ENCODE measurements around the gene IREB2.

The IREB2 gene

GRCh38 chr15:78437762-78438618, at the start of gene IREB2:
TSS of gene IREB2 (plus strand) at chr15:78438216. CDS start at chr15:78438338, 122 bp downstream.
- H3K27me3 ChIP-seq (ENCODE audit: low read length): no peaks in the 10 kb centered on the region
- peak within 1 kb of the TSS; percentile 96 for H3K9ac ChIP-seq (ENCODE audit: low read length)
- peak within 1 kb of the TSS; percentile 89 for H3K4me2 ChIP-seq (ENCODE audit: low read depth, low read length, poor library complexity, severe bottlenecking)
- H3K79me2 ChIP-seq (ENCODE audit: insufficient read depth, low read length): peaks cover 49% of the 10 kb centered on the region
- H3K27ac ChIP-seq (ENCODE audit: low read depth, low read length): peak within 1 kb of the TSS; percentile 60
- no peaks in the 10 kb centered on the region for H3K9me3 ChIP-seq (ENCODE audit: insufficient read depth, low read length)
- H3F3A ChIP-seq (ENCODE audit: insufficient read depth): no peaks in the 10 kb centered on the region
- H3K9me2 ChIP-seq (replicated peaks; ENCODE audit: insufficient read depth, low read length): no peaks in the 10 kb centered on the region
- H2AFZ ChIP-seq (ENCODE audit: low read depth, low read length, severe bottlenecking): peak within 1 kb of the TSS; percentile 46
- TF ChIP-seq EZH2phosphoT487 (conservative IDR thresholded peaks at IDR 0.05; ENCODE audit: low read length) (no peak), CTCF (IDR thresholded peaks at IDR 0.05; ENCODE audit: insufficient read depth, low read length, poor library complexity, severe bottlenecking) (no peak)
- H3K36me3 ChIP-seq (ENCODE audit: low read length): peaks cover 17% of the 10 kb centered on the region
- H3K4me3 ChIP-seq (ENCODE audit: insufficient read depth, low read length, poor library complexity, severe bottlenecking): peak within 1 kb of the TSS; percentile 84
- 0 out of 2 replicates have a peak, but pooled peaks cover 3% of the 10 kb centered on the region for H4K20me1 ChIP-seq (ENCODE audit: low read depth, low read length)

GRCh38 chr15:78388865-78389264, 49.2 kb upstream of the IREB2 start:
- Histone ChIP-seq H2AFZ (ENCODE audit: low read depth, low read length, severe bottlenecking) (no peak overlapping the region), H3K4me3 (ENCODE audit: insufficient read depth, low read length, poor library complexity, severe bottlenecking) (no peak overlapping the region), H3K36me3 (ENCODE audit: low read length) (no peaks in the 10 kb centered on the region), H3K27me3 (ENCODE audit: low read length) (no peaks in the 10 kb centered on the region), H3K9ac (ENCODE audit: low read length) (no peak overlapping the region), H3K4me2 (ENCODE audit: low read depth, low read length, poor library complexity, severe bottlenecking) (no peak overlapping the region), H3K9me2 (replicated peaks; ENCODE audit: insufficient read depth, low read length) (no peaks in the 10 kb centered on the region), H4K20me1 (ENCODE audit: low read depth, low read length) (no peaks in the 10 kb centered on the region), H3F3A (ENCODE audit: insufficient read depth) (no peaks in the 10 kb centered on the region), H3K79me2 (ENCODE audit: insufficient read depth, low read length) (no peaks in the 10 kb centered on the region), H3K27ac (ENCODE audit: low read depth, low read length) (no peak overlapping the region), H3K9me3 (ENCODE audit: insufficient read depth, low read length) (no peaks in the 10 kb centered on the region)
- no peak for TF ChIP-seq EZH2phosphoT487 (conservative IDR thresholded peaks at IDR 0.05; ENCODE audit: low read length)
- no peak for TF ChIP-seq CTCF (IDR thresholded peaks at IDR 0.05; ENCODE audit: insufficient read depth, low read length, poor library complexity, severe bottlenecking)

GRCh38 chr15:78389322-78389721, 48.7 kb upstream of the IREB2 start:
- TF ChIP-seq CTCF (IDR thresholded peaks at IDR 0.05; ENCODE audit: insufficient read depth, low read length, poor library complexity, severe bottlenecking) (no peak), EZH2phosphoT487 (conservative IDR thresholded peaks at IDR 0.05; ENCODE audit: low read length) (no peak)
- Histone ChIP-seq H3K4me2 (ENCODE audit: low read depth, low read length, poor library complexity, severe bottlenecking) (no peak overlapping the region), H3K9me3 (ENCODE audit: insufficient read depth, low read length) (no peaks in the 10 kb centered on the region), H3K36me3 (ENCODE audit: low read length) (no peaks in the 10 kb centered on the region), H3K4me3 (ENCODE audit: insufficient read depth, low read length, poor library complexity, severe bottlenecking) (no peak overlapping the region), H3K9me2 (replicated peaks; ENCODE audit: insufficient read depth, low read length) (no peaks in the 10 kb centered on the region), H2AFZ (ENCODE audit: low read depth, low read length, severe bottlenecking) (no peak overlapping the region), H3K27ac (ENCODE audit: low read depth, low read length) (no peak overlapping the region), H3K79me2 (ENCODE audit: insufficient read depth, low read length) (no peaks in the 10 kb centered on the region), H3F3A (ENCODE audit: insufficient read depth) (no peaks in the 10 kb centered on the region), H3K27me3 (ENCODE audit: low read length) (no peaks in the 10 kb centered on the region), H3K9ac (ENCODE audit: low read length) (no peak overlapping the region), H4K20me1 (ENCODE audit: low read depth, low read length) (no peaks in the 10 kb centered on the region)

Data from SU-DHL-6 (cell line).